ENCODE measurements around the gene HINFP.

The HINFP gene

GRCh38 chr11:119121008-119121810, at the start of gene HINFP:
Gene HINFP, plus strand, starts transcription at chr11:119121580. Its CDS starts 5,365 bp downstream, at chr11:119126945.
- peak; percentile 99 for DNase-seq (ENCODE audit: low spot score)

- no peak for DNase-seq (ENCODE audit: low spot score)
These were observed 43.5 kb upstream of the HINFP start for GRCh38 chr11:119077839-119078238.

GRCh38 chr11:119078675-119079420, 42.5 kb upstream of the HINFP start:
- no peak for DNase-seq (ENCODE audit: low spot score)

GRCh38 chr11:119081682-119082260, 39.6 kb upstream of the HINFP start:
- DNase-seq (ENCODE audit: low spot score) = peak; percentile 91

- DNase-seq (ENCODE audit: low spot score) = peak; percentile 98
These were observed 36.5 kb upstream of the HINFP start, which contains the start of gene HMBS for GRCh38 chr11:119084663-119085436. Gene HMBS, plus strand, starts transcription at chr11:119084881. Its CDS starts 153 bp downstream, at chr11:119085034.

- DNase-seq (ENCODE audit: low spot score) = no peak
These were observed 35.9 kb upstream of the HINFP start for GRCh38 chr11:119085437-119085847.

- DNase-seq (ENCODE audit: low spot score) = no peak
These were observed 34.3 kb upstream of the HINFP start for GRCh38 chr11:119087123-119087522.

- no peak for DNase-seq (ENCODE audit: low spot score)
These were observed 33.6 kb upstream of the HINFP start for GRCh38 chr11:119087747-119088241.

- DNase-seq (ENCODE audit: low spot score) = no peak
These were observed 33.0 kb upstream of the HINFP start for GRCh38 chr11:119088406-119088805.

GRCh38 chr11:119089319-119089718, 32.1 kb upstream of the HINFP start:
- DNase-seq (ENCODE audit: low spot score) = no peak

GRCh38 chr11:119091178-119091577, 30.2 kb upstream of the HINFP start:
- DNase-seq (ENCODE audit: low spot score) = no peak

- DNase-seq (ENCODE audit: low spot score) = no peak
These were observed 29.2 kb upstream of the HINFP start for GRCh38 chr11:119091966-119092879.

- DNase-seq (ENCODE audit: low spot score) = no peak
These were observed 28.2 kb upstream of the HINFP start for GRCh38 chr11:119092880-119093842.

GRCh38 chr11:119093942-119094815, 27.2 kb upstream of the HINFP start:
- no peak for DNase-seq (ENCODE audit: low spot score)

- peak; percentile 89 for DNase-seq (ENCODE audit: low spot score)
These were observed 26.6 kb upstream of the HINFP start for GRCh38 chr11:119094816-119095065.

GRCh38 chr11:119095066-119095880, 26.1 kb upstream of the HINFP start:
- DNase-seq (ENCODE audit: low spot score) = peak; percentile 100

GRCh38 chr11:119099711-119100110, 21.7 kb upstream of the HINFP start:
- no peak for DNase-seq (ENCODE audit: low spot score)
